Measurements from ENCODE around the gene SLC13A3.

Gene SLC13A3

DNA sequence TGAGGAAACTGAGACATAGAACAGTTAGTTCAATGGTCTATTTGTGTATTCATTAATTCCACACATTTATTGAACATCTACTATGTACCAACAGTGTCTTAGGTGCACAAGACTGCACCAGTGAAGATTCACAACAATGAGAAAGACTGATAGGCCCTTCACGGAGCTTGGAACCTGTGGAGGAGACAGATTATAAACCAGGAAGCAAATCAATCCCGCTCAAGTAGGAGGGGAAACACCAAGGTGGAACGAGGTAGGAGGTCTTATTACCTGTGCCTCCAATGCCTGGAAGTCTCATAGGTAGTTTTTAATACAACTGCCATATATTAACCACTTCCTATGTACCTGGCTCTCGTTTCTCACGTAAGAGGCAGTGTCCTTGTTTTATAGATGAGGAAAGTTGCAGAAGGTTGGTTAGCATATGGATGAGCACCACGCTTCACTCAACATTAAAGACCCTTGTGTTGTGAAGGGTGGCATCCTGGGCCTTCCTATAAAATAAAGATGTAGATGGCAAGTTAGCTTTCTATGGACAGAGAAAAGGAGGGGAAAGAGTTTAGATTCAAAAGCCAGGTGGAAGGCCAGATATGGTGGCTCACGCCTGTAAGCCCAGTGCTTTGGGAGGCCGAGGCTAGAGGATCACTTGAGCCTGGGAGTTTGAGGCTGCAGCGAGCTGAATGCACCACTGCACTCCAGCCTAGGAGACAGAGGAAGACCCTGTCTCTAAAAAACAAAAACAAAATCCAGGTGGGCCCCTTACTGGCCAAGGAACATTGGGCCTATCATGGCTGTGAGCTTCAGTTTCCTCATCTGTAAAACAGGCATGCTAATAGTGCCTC, 45.1 kb downstream of the SLC13A3 start:
- no peak for DNase-seq (ENCODE audit: low read depth)
- TF ChIP-seq, protein P1, sequence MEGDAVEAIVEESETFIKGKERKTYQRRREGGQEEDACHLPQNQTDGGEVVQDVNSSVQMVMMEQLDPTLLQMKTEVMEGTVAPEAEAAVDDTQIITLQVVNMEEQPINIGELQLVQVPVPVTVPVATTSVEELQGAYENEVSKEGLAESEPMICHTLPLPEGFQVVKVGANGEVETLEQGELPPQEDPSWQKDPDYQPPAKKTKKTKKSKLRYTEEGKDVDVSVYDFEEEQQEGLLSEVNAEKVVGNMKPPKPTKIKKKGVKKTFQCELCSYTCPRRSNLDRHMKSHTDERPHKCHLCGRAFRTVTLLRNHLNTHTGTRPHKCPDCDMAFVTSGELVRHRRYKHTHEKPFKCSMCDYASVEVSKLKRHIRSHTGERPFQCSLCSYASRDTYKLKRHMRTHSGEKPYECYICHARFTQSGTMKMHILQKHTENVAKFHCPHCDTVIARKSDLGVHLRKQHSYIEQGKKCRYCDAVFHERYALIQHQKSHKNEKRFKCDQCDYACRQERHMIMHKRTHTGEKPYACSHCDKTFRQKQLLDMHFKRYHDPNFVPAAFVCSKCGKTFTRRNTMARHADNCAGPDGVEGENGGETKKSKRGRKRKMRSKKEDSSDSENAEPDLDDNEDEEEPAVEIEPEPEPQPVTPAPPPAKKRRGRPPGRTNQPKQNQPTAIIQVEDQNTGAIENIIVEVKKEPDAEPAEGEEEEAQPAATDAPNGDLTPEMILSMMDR (conservative IDR thresholded peaks at IDR 0.05; ENCODE audit: control insufficient read depth, insufficient read depth, low read depth, low read length): no peak

DNA sequence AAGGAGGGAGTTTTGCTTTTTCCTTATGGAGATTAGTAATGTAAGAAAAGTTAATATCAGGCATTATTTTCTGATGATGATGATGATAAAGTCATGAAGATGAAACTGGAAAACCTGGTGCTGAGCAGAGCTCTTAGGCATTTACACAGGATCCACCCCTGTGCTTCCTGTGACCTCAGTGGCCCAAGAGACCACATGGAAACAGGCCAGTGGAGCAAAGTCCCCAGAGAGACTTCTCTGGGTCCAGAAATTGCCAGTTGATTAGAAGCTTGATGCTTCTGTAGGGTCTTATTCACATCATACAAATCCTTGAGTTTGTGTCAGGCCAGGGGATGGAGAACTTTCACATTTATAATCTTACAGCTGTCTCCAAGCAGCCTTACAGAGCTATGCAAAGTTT, 46.1 kb downstream of the SLC13A3 start:
- no peak for DNase-seq (ENCODE audit: low read depth)
- H3K4me3 ChIP-seq (ENCODE audit: control insufficient read depth, low read depth, low read length): no peak overlapping the region
- TF ChIP-seq, protein P1 (conservative IDR thresholded peaks at IDR 0.05; ENCODE audit: control insufficient read depth, insufficient read depth, low read depth, low read length): no peak

More for the DNA sequence above, 45.1 kb downstream of the SLC13A3 start:
- no peak overlapping the region for H3K4me3 ChIP-seq (ENCODE audit: control insufficient read depth, low read depth, low read length)

DNA sequence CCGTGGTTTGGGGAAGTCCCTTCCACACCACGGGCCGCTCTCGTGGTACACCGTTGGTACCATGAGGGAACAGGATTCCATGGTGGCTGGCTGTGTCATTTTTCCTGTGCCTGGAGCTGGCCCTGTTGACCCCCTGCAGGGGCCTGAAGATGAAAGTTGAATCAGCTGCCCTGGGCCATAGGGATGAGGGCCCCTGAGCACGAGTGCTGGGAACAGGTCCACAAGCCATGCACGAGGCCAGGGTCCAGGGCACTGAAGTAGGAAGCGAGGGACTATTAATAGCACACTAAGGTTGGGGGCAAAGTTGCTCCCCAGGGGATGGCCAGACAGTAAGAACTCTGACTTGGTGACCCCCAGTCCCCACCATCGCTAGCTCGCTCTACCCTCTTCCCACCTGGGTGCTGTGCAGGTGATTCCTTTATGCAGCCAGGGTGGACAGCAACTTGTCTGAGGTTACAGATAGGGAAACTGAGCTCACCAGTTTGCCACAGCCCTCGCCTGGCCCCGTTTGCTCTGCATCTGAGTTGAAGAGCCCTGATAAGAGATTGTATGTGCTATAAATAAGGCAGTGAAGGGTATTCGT, 46.6 kb downstream of the SLC13A3 start:
- DNase-seq (ENCODE audit: low read depth): no peak
- TF ChIP-seq, protein P1 (conservative IDR thresholded peaks at IDR 0.05; ENCODE audit: control insufficient read depth, insufficient read depth, low read depth, low read length): no peak
- no peak overlapping the region for H3K4me3 ChIP-seq (ENCODE audit: control insufficient read depth, low read depth, low read length)

DNA sequence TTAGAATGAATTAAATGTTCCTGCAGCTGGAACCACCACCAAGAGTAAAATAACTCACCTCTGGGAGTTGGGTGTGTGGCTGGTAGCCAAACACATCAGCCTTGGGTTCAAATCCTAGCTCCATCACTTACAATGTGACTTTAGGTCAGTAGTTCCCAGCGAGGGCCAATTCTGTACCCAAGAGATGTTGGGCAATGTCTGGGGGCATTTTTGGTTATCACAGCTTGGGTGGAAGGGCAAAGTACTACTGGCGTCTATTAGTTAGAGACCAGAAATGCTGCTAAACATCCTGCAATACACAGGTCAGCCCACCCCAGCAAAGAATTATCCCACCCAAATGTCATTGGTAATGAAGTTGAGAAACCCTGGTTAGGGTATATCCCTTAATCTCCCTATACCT, 48.8 kb downstream of the SLC13A3 start:
- no peak overlapping the region for H3K4me3 ChIP-seq (ENCODE audit: control insufficient read depth, low read depth, low read length)
- TF ChIP-seq, protein P1 (conservative IDR thresholded peaks at IDR 0.05; ENCODE audit: control insufficient read depth, insufficient read depth, low read depth, low read length): no peak
- DNase-seq (ENCODE audit: low read depth): no peak

DNA sequence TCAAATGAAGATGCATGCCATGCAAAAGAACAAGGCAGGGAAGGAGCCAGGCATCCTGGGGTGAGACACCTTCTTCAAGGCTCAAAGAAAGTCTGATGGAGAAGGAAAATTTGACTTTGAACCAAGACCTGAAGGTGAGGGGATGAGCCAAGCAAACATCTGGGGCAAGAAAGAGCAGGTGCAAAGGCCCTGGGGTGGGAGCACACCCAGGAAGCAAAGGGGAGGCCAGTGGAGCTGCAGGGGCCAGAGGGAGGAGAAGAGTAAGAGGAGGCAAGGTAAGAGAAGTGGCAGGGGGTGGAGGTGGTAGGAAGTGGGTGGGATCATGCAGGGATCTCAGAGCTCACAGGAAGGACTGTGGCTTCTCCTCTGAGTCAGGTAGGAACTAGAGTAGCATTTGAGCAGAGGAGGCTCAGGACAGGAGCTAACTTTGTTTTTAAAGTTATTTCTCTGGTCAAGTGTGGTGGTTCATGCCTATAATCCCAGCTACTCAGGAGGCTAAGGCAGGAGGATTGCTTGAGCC, 49.6 kb downstream of the SLC13A3 start:
- no peak for DNase-seq (ENCODE audit: low read depth)

DNA sequence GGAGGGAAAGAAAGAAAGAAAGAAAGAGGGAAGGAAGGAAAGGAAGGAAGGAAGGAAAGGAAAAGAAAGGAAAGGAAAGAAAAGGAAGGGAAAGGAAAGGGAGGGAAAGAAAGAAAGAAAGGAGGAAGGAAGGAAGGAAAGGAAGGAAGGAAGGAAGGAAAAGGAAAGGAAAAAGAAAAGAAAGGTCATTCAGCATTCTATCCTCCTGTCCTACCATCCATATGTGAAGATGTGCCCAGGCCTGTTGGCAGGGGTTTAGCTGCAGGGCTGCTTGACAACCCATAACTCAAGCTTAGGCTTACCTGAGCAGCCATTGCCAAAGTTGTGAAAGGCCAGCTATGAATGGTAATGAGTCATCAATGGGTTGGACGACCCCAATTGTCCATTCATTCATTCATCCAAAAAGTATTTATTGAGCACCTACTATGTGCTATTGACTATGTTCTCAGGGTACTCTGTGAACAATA, 50.9 kb downstream of the SLC13A3 start:
- H3K4me3 ChIP-seq (ENCODE audit: control insufficient read depth, low read depth, low read length): no peak overlapping the region
- DNase-seq (ENCODE audit: low read depth): no peak
- TF ChIP-seq, protein P1 (conservative IDR thresholded peaks at IDR 0.05; ENCODE audit: control insufficient read depth, insufficient read depth, low read depth, low read length): no peak

More for the DNA sequence above, 49.6 kb downstream of the SLC13A3 start:
- TF ChIP-seq, protein P1 (conservative IDR thresholded peaks at IDR 0.05; ENCODE audit: control insufficient read depth, insufficient read depth, low read depth, low read length): no peak
- H3K4me3 ChIP-seq (ENCODE audit: control insufficient read depth, low read depth, low read length): no peak overlapping the region
